Thyroid gland (tissue), 4 donors: ENCODE data around the gene CTIF.

Source experiments
- POLR2A ChIP-seq, 2 donors: fragments of 450-650 bp; IDR thresholded peaks; one replicate each; pipeline ENCODE4 v1.6.1; 2017; ENCODE audit warnings: antibody characterized with exemption in 2 of 2, mild to moderate bottlenecking in 2 of 2, moderate library complexity in 1 of 2
- TF ChIP-seq, protein P1 (sequence below), 6 experiments: fragments of 200-600 bp in 3 of 6; fragments of 450-650 bp in 3 of 6; sonication (generic) in 3 of 6; IDR thresholded peaks; one replicate each; pipeline ENCODE4 v1.5.1; 2016 to 2019; ENCODE audit warnings: antibody characterized with exemption in 6 of 6, mild to moderate bottlenecking in 2 of 6, inconsistent platforms in 1 of 6, moderate library complexity in 1 of 6

DNA sequence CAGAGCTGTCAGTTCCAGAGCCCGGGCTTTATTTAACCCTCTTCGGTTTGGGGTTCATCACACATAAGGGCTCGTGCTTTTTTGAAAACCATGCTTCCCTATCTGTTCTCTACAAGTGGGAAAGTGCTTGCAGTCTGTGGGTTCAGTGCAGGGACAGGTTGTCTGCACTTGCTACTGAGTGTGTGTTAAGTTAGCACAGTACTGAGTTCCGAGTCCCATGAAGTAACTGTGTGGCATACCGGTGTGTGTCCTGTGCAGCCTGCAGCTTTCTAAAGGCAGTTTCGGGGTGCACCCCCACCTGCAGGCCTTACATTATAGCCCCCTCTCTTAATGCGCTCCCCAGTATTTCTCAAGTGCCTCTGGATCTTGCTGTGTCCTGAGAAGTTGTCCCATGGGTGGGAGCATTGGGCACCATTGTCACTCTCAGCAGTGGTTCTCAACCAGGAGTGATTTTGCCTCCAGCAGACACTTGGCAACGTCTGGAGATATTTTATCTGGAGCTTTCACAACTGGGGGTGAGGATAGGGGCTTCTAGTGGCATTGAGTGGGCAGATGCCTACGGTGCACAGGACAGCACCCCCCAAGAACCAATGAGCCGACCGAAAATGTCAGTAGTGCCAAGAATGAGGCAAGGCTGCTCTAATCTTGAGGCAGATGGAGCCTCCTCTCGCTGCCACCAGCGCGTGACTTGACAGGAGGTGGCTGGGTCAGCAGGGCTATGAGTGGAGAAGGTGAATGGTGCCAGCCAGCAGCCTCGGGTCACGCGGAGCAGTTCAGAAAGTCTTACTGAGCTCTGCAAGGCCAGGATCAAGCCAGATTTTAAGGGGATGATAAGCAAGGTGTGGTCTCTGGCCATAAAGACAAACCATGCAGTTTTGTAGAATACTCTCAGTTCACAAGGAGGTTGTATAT, 259.8 kb downstream of the CTIF start:
- TF ChIP-seq POLR2A (IDR thresholded peaks at IDR 0.05): peak in 1 of 2 donors; percentile 46
- TF ChIP-seq, protein P1, sequence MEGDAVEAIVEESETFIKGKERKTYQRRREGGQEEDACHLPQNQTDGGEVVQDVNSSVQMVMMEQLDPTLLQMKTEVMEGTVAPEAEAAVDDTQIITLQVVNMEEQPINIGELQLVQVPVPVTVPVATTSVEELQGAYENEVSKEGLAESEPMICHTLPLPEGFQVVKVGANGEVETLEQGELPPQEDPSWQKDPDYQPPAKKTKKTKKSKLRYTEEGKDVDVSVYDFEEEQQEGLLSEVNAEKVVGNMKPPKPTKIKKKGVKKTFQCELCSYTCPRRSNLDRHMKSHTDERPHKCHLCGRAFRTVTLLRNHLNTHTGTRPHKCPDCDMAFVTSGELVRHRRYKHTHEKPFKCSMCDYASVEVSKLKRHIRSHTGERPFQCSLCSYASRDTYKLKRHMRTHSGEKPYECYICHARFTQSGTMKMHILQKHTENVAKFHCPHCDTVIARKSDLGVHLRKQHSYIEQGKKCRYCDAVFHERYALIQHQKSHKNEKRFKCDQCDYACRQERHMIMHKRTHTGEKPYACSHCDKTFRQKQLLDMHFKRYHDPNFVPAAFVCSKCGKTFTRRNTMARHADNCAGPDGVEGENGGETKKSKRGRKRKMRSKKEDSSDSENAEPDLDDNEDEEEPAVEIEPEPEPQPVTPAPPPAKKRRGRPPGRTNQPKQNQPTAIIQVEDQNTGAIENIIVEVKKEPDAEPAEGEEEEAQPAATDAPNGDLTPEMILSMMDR (IDR thresholded peaks at IDR 0.05): no peak
